K562 (cell line): Measurements from ENCODE around the gene ATXN10. TPM values are rescaled to one million over a fixed set of nuclear protein-coding genes. Genes with fewer than 3 reads are reported as not detected.

Experiments used
- ATAC-seq: fragments of 200-7000 bp; cut with Tn5 transposase; 3 replicates; pipeline ENCODE4 v1.9.1; 2020; ENCODE audit warnings: moderate library complexity
- BruUV-seq: library from RNA; stranded (reverse); fragments of 400-500 nt; replicated peaks from 2 replicates; lab custom pipeline; 2021; lab: Mats Ljungman, UMichigan
- CTCF ChIA-PET: fragments of 300-600 bp; formaldehyde crosslinking; extraction: SDS; loops from one replicate; lab custom pipeline; 2021; ENCODE audit warnings: low intra/inter-chr PET ratio; lab: Yijun Ruan, JAX
- POLR2A ChIA-PET: fragments of 300-600, 350-650 bp; sonication (Branson Sonifier 250); formaldehyde crosslinking; extraction: SDS; loops from one replicate; lab custom pipeline; 2021; ENCODE audit warnings: antibody characterized with exemption, inconsistent platforms; lab: Yijun Ruan, JAX
- DNase-seq, 4 experiments: peaks; one replicate each; pipeline versions ENCODE4 v3.0.0 to v3.0.0-alpha.2; 2011 to 2018; ENCODE audit warnings: low spot score in 3 of 4, mixed read lengths in 3 of 4; ENCODE audit errors: extremely low read depth in 1 of 4
- FAIRE-seq: peaks from 2 replicates; lab custom pipeline; 2011; peaks lifted over from hg19 to GRCh38; lab: Jason Lieb, UNC
- H2AFZ ChIP-seq: 2 replicates; pipeline ENCODE4 v1.6.0; 2011; ENCODE audit warnings: low read depth, low read length, control low read depth, inconsistent platforms
- H3K27ac ChIP-seq: fragments of 200-600 bp; 3 replicates; pipeline ENCODE4 v1.8.0; 2011; ENCODE audit warnings: low read depth, mild to moderate bottlenecking, control low read depth, inconsistent platforms, low read length, moderate library complexity, mixed read lengths; ENCODE audit errors: extremely low read depth
- H3K27me3 ChIP-seq, 2 experiments: fragments of 300-600 bp in 1 of 2; 2 replicates in 1 of 2; 3 replicates in 1 of 2; pipeline versions ENCODE4 v1.6.0 to v1.8.0; 2011; ENCODE audit warnings: inconsistent platforms in 2 of 2, low read length in 2 of 2, mild to moderate bottlenecking in 1 of 2, mixed read lengths in 1 of 2, moderate library complexity in 1 of 2; ENCODE audit not compliant: control insufficient read depth in 2 of 2, insufficient read depth in 2 of 2
- H3K36me3 ChIP-seq: fragments of 300-600 bp; 3 replicates; pipeline ENCODE4 v1.8.0; 2011; ENCODE audit warnings: mild to moderate bottlenecking, low read length, inconsistent platforms; ENCODE audit not compliant: control insufficient read depth, insufficient read depth
- H3K4me1 ChIP-seq, 2 experiments: fragments of 200-600 bp in 1 of 2; replicated peaks in 1 of 2; 2 replicates in 1 of 2; 3 replicates in 1 of 2; pipeline versions ENCODE4 v1.5.1 to v1.8.0; 2011; ENCODE audit warnings: inconsistent platforms in 2 of 2, low read length in 2 of 2, mild to moderate bottlenecking in 1 of 2, mixed read lengths in 1 of 2, moderate library complexity in 1 of 2; ENCODE audit not compliant: control insufficient read depth in 2 of 2, insufficient read depth in 2 of 2
- H3K4me2 ChIP-seq: 2 replicates; pipeline ENCODE4 v1.6.1; 2011; ENCODE audit warnings: low read length, control low read depth, inconsistent platforms, mixed read lengths; ENCODE audit not compliant: insufficient read depth
- H3K4me3 ChIP-seq: fragments of 200-600 bp; sonication (generic), shearing (Covaris generic); 2 replicates; pipeline ENCODE4 v1.5.1; 2016; ENCODE audit warnings: control low read depth, inconsistent platforms
- H3K79me2 ChIP-seq: fragments of 200-600 bp; 3 replicates; pipeline ENCODE4 v1.8.0; 2011; ENCODE audit warnings: low read length, inconsistent platforms; ENCODE audit not compliant: control insufficient read depth, insufficient read depth
- H3K9ac ChIP-seq, 2 experiments: 2 replicates each; pipeline versions ENCODE4 v1.6.0 to v1.6.1; 2011; ENCODE audit warnings: low read depth in 2 of 2, low read length in 2 of 2, control low read depth in 1 of 2, inconsistent platforms in 1 of 2, mild to moderate bottlenecking in 1 of 2, mixed read lengths in 1 of 2; ENCODE audit not compliant: insufficient read depth in 1 of 2
- H3K9me1 ChIP-seq: one replicate; pipeline ENCODE4 v1.6.0; 2011; ENCODE audit warnings: inconsistent platforms, mild to moderate bottlenecking, low read length, moderate library complexity; ENCODE audit not compliant: control insufficient read depth, insufficient read depth
- H3K9me3 ChIP-seq: replicated peaks from 2 replicates; pipeline ENCODE4 v1.5.1; 2011; ENCODE audit warnings: low read depth, low read length, inconsistent platforms; ENCODE audit not compliant: control insufficient read depth, insufficient read depth
- H4K20me1 ChIP-seq: replicated peaks from 2 replicates; pipeline ENCODE4 v1.6.1; 2011; ENCODE audit warnings: low read length, inconsistent platforms, mixed read lengths; ENCODE audit not compliant: control insufficient read depth, insufficient read depth
- BCL6 ChIP-seq: fragments of 250-450 bp; sonication (Bioruptor Pico); IDR thresholded peaks from 2 replicates; pipeline ENCODE4 v1.4.0; 2020
- CBX2 ChIP-seq: fragments of 200-600 bp; sonication (generic); IDR thresholded peaks from one replicate; pipeline ENCODE4 v1.6.1; 2012; ENCODE audit warnings: mild to moderate bottlenecking, low read length, inconsistent platforms; ENCODE audit not compliant: insufficient read depth, poor library complexity, severe bottlenecking
- CREB3L1 ChIP-seq: fragments of 450-650 bp; IDR thresholded peaks from 2 replicates; pipeline ENCODE4 v1.6.1; 2014; ENCODE audit warnings: low read depth, mild to moderate bottlenecking, moderate library complexity, borderline replicate concordance
- E2F4 ChIP-seq: sonication (generic); formaldehyde crosslinking; IDR thresholded peaks from 2 replicates; pipeline ENCODE4 v1.8.0; 2022; ENCODE audit warnings: mild to moderate bottlenecking, low read depth, missing genetic modification reagents
- E2F6 ChIP-seq, 2 experiments: IDR thresholded peaks; 2 replicates each; pipeline ENCODE4 v1.6.1; 2011; ENCODE audit warnings: borderline replicate concordance in 1 of 2, control low read depth in 1 of 2, low read depth in 1 of 2, low read length in 1 of 2, mild to moderate bottlenecking in 1 of 2, mixed read lengths in 1 of 2, moderate library complexity in 1 of 2; ENCODE audit not compliant: insufficient read depth in 1 of 2, insufficient read length in 1 of 2, poor library complexity in 1 of 2, severe bottlenecking in 1 of 2; ENCODE audit errors: extremely low read depth in 1 of 2
- ELF2 ChIP-seq: fragments of 250-450 bp; sonication (Bioruptor Pico); IDR thresholded peaks from 2 replicates; pipeline ENCODE4 v1.5.0; 2021; ENCODE audit warnings: mild to moderate bottlenecking
- PBX2 ChIP-seq, 2 experiments: IDR thresholded peaks in 1 of 2; conservative IDR thresholded peaks in 1 of 2; 2 replicates each; pipeline ENCODE4 v1.6.1; 2016; ENCODE audit warnings: low read depth in 2 of 2, mild to moderate bottlenecking in 1 of 2, missing compliant biosample characterization in 1 of 2, missing genetic modification characterization in 1 of 2, moderate library complexity in 1 of 2
- PYGO2 ChIP-seq: fragments of 450-650 bp; IDR thresholded peaks from 2 replicates; pipeline ENCODE4 v1.6.1; 2016; ENCODE audit warnings: mild to moderate bottlenecking, missing genetic modification characterization, moderate library complexity, missing compliant biosample characterization
- TFAM ChIP-seq: fragments of 250-450 bp; sonication (Bioruptor Pico); conservative IDR thresholded peaks from 2 replicates; pipeline ENCODE4 v1.5.0; 2021; ENCODE audit warnings: mild to moderate bottlenecking, moderate library complexity
- XRCC4 ChIP-seq: IDR thresholded peaks from one replicate; pipeline ENCODE4 v1.6.1; 2011; ENCODE audit not compliant: insufficient read depth, insufficient read length; ENCODE audit errors: extremely low read depth
- ZNF778 ChIP-seq: fragments of 450-650 bp; formaldehyde crosslinking; IDR thresholded peaks from 2 replicates; pipeline ENCODE4 v1.4.0; 2020; ENCODE audit warnings: mild to moderate bottlenecking, moderate library complexity
- WGBS: fragments of 100-300 bp; shearing (Covaris generic); methylation state at CpG from one replicate; pipeline ENCODE4 v1.1.6; 2016; ENCODE audit warnings: low coverage, mixed read lengths; ENCODE audit not compliant: insufficient coverage; ENCODE audit errors: missing lambda C conversion rate; 5-methylcytosine and 5-hydroxymethylcytosine counted together
- in situ Hi-C: fragments of 300-500 bp; cut with MboI; formaldehyde crosslinking; loops from 4 replicates; pipeline ENCODE4 v1.15.0; 2018; ENCODE audit warnings: inconsistent platforms, mixed read lengths
- intact Hi-C: fragments of 100-400 bp; cut with micrococcal nuclease; formaldehyde crosslinking; loops from 2 replicates; pipeline ENCODE4 v1.14.2; 2022
- polyA plus RNA-seq, 8 experiments: library from polyadenylated mRNA; depleted of rRNA in 4 of 8; stranded (reverse) in 5 of 8; unstranded in 3 of 8; fragments of >200 nt; fragmentation: Nextera tagmentation in 2 of 8; fragmentation: Illumina TruSeq in 1 of 8; extraction: Ambion mirVana in 2 of 8; extraction: Trizol in 1 of 8; gene quantifications; 2 replicates each; pipeline versions ENCODE4 v1.2.1 to v1.2.3, GENCODE V29; 2011 to 2014; ENCODE audit warnings: inconsistent platforms in 1 of 8, missing spikeins in 1 of 8
- total RNA-seq, 7 experiments: library from RNA; depleted of rRNA in 6 of 7; stranded (reverse); fragments of >200 nt in 6 of 7; fragmentation: Illumina TruSeq in 2 of 7; extraction: Trizol in 2 of 7; gene quantifications; 2 replicates each; pipeline versions ENCODE4 v1.2.1 to v1.2.3, GENCODE V29; 2011 to 2021; ENCODE audit warnings: low replicate concordance in 1 of 7

Gene ATXN10
- total and polyA plus RNA-seq, 9 of the 15 experiments (the other 6 are each of a cell fraction or from before 2014, with no cell fraction given), result 11.5 to 190 (median 33.6) TPM

- no peak for TF ChIP-seq E2F4 (CRISPR knock-in tag)
Observed at GRCh38 chr22:45649809-45650208, 21.8 kb upstream of the ATXN10 start (continued).

GRCh38 chr22:45650721-45651120 lies 20.9 kb upstream of the ATXN10 start:
- H3K4me1 ChIP-seq, result peaks cover 0 to 9% of the 10 kb centered on the region in 2 experiments; a peak in 3 of 5 replicates
- in situ Hi-C loops, result no loop called here
- POLR2A ChIA-PET, result no interaction called here

More at GRCh38 chr22:45650721-45651120, 20.9 kb upstream of the ATXN10 start:
- no peak for DNase-seq
- no peak overlapping the region for H3K9ac ChIP-seq
- FAIRE-seq, result no peak
- no peak overlapping the region for H3K4me2 ChIP-seq
- H3K27ac ChIP-seq, result no peak overlapping the region
- no peaks in the 10 kb centered on the region for H3K9me1 ChIP-seq
- intact Hi-C loops, result no loop called here
- H3K4me3 ChIP-seq, result no peak overlapping the region
- TF ChIP-seq ZNF778 (CRISPR knock-in tag) (no peak), CBX2 (no peak), E2F6 (IDR thresholded peaks at IDR 0.05; ENCODE audit: borderline replicate concordance in 1 of 2, extremely low read depth in 1 of 2, insufficient read depth in 1 of 2, insufficient read length in 1 of 2, low read depth in 1 of 2, low read length in 1 of 2, poor library complexity in 1 of 2, severe bottlenecking in 1 of 2) (no peak), ELF2 (no peak), PYGO2 (tag) (no peak), PBX2 (CRISPR knock-in tag; IDR thresholded peaks at IDR 0.05; ENCODE audit: low read depth) (no peak), PBX2 (tag; conservative IDR thresholded peaks at IDR 0.05; ENCODE audit: low read depth) (no peak), XRCC4 (no peak), TFAM (CRISPR knock-in tag) (no peak), BCL6 (CRISPR knock-in tag) (no peak), CREB3L1 (no peak)
- BruUV-seq, result no TSS peak
- H3K9me3 ChIP-seq, result no peaks in the 10 kb centered on the region
- H3K79me2 ChIP-seq, result no peaks in the 10 kb centered on the region
- peaks cover 7 to 52% of the 10 kb centered on the region in 2 experiments for H3K27me3 ChIP-seq
- no peak for ATAC-seq
- 24% methylated on average over 11 of the region's 12 CpGs for WGBS
- CTCF ChIA-PET, result no interaction called here
- H3K36me3 ChIP-seq, result no peaks in the 10 kb centered on the region
- H4K20me1 ChIP-seq, result no peaks in the 10 kb centered on the region
- H2AFZ ChIP-seq, result no peak overlapping the region
